Measurements from ENCODE around the gene CADPS2.

Gene CADPS2

GRCh38 chr7:122364761-122365280 lies 521.4 kb downstream of the CADPS2 start:
- peak in 1 of 2 donors; percentile 7 for DNase-seq (ENCODE audit: low read depth in 2 of 2)
- H3K4me3 ChIP-seq (replicated peaks in 1 of 2; ENCODE audit: low read depth in 2 of 2, low read length in 2 of 2): no peak overlapping the region
- TF ChIP-seq, protein P1, sequence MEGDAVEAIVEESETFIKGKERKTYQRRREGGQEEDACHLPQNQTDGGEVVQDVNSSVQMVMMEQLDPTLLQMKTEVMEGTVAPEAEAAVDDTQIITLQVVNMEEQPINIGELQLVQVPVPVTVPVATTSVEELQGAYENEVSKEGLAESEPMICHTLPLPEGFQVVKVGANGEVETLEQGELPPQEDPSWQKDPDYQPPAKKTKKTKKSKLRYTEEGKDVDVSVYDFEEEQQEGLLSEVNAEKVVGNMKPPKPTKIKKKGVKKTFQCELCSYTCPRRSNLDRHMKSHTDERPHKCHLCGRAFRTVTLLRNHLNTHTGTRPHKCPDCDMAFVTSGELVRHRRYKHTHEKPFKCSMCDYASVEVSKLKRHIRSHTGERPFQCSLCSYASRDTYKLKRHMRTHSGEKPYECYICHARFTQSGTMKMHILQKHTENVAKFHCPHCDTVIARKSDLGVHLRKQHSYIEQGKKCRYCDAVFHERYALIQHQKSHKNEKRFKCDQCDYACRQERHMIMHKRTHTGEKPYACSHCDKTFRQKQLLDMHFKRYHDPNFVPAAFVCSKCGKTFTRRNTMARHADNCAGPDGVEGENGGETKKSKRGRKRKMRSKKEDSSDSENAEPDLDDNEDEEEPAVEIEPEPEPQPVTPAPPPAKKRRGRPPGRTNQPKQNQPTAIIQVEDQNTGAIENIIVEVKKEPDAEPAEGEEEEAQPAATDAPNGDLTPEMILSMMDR (IDR thresholded peaks at IDR 0.05; ENCODE audit: low read depth, low read length): no peak

- TF ChIP-seq, protein P1 (IDR thresholded peaks at IDR 0.05; ENCODE audit: low read depth, low read length): no peak
- DNase-seq (ENCODE audit: low read depth in 2 of 2): no peak
- H3K4me3 ChIP-seq (replicated peaks in 1 of 2; ENCODE audit: low read depth in 2 of 2, low read length in 2 of 2): no peak overlapping the region
Observed at GRCh38 chr7:122363144-122363543, 523.1 kb downstream of the CADPS2 start.

- DNase-seq (ENCODE audit: low read depth in 2 of 2): no peak
- TF ChIP-seq, protein P1 (IDR thresholded peaks at IDR 0.05; ENCODE audit: low read depth, low read length): no peak
Observed at GRCh38 chr7:122362473-122362872, 523.8 kb downstream of the CADPS2 start.

DNA sequence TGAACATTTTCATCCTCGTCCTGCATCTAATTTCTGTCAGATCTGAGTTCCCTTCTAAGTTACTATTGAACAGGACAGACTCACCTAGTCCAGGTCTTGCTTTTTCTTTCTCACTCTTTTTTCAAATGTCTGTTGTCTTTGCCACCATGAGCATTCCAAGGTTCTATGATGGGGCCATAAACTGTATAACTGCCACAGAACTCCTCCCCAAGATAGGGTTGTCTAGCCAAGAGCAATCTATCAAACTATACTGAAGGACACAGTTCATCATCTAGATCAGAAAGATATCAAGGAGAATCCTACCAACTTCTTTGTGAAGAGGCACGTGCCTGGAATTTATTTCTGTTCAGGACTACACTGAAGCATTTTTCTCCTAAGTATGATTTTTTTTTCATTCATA lies 531.6 kb downstream of the CADPS2 start:
- TF ChIP-seq, protein P1 (IDR thresholded peaks at IDR 0.05; ENCODE audit: low read depth, low read length): no peak
- no peak overlapping the region for H3K4me3 ChIP-seq (replicated peaks in 1 of 2; ENCODE audit: low read depth in 2 of 2, low read length in 2 of 2)
- no peak for DNase-seq (ENCODE audit: low read depth in 2 of 2)

More at GRCh38 chr7:122362473-122362872, 523.8 kb downstream of the CADPS2 start:
- no peak overlapping the region for H3K4me3 ChIP-seq (replicated peaks in 1 of 2; ENCODE audit: low read depth in 2 of 2, low read length in 2 of 2)

GRCh38 chr7:122352454-122352853 lies 533.8 kb downstream of the CADPS2 start:
- DNase-seq (ENCODE audit: low read depth in 2 of 2): no peak
- TF ChIP-seq, protein P1 (IDR thresholded peaks at IDR 0.05; ENCODE audit: low read depth, low read length): no peak
- H3K4me3 ChIP-seq (replicated peaks in 1 of 2; ENCODE audit: low read depth in 2 of 2, low read length in 2 of 2): no peak overlapping the region

GRCh38 chr7:122350701-122351100 lies 535.6 kb downstream of the CADPS2 start:
- H3K4me3 ChIP-seq (replicated peaks in 1 of 2; ENCODE audit: low read depth in 2 of 2, low read length in 2 of 2): no peak overlapping the region
- TF ChIP-seq, protein P1 (IDR thresholded peaks at IDR 0.05; ENCODE audit: low read depth, low read length): no peak
- no peak for DNase-seq (ENCODE audit: low read depth in 2 of 2)

DNA sequence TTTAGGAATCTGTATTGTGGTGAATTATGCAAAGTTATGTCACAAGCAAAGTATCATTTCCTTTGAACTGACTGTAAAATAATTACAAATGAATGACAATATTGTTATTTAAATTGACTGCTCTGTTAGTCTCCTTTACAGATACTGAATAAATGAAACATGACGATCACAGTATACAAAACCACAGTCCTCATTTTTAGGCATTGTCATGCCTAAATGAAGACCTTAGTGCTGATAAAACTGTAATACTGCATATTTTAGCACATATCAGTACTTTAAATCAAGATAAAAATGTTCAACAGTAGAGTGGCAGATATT lies 542.0 kb downstream of the CADPS2 start:
- TF ChIP-seq, protein P1 (IDR thresholded peaks at IDR 0.05; ENCODE audit: low read depth, low read length): no peak
- no peak overlapping the region for H3K4me3 ChIP-seq (replicated peaks in 1 of 2; ENCODE audit: low read depth in 2 of 2, low read length in 2 of 2)
- DNase-seq (ENCODE audit: low read depth in 2 of 2): no peak
